ENCODE data around the gene LAMA5.

LAMA5 gene

DNA sequence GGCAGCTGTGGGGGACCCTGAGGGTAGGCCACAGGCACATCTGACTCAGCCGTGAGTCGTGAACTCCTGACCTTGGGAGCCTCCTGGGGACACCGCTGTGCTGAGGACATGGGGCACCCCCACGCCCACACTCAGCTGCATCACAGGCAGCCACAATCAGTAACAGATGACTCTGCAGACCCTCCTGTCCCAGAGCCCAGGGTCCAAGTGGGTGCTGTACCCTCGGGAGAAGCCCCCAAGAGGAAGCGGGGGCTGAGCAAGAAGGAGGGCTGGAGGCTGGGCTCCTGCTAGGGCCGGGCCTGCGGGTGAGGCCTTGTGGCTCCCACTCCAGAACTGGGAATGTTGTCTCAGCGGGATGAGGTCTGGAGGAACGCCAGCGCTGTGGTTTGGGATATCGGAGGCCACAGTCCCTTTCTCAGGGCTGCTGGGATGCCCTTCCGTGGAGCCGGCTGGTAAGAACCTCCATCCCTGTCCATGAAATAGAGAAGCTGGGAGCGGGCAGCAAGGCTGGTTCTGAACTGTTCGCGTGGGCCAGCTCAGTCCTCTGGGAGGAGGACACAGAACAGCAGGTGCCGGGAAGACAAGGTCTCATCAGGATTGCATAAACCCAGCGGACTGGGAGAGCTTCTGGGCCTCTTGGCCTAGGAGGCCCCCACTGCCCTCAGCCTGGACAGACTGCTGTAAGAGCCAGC lies 3.1 kb upstream of the LAMA5 start:
- DNase-seq: no peak

DNA sequence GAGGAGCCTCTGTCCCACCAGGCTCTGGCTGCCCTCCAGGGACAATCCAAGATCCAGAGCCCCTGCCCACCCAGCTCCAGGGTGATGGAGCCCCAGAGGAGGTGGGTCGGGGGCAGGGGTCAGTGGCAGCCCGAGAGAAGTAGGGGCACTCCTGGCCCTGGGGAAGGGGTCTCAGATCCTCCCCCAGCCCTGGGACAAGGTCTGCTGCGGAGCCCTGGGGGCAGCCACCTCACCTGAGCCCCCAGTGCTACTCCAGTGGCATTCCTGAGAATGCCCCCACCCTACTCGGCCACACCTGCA lies 2.7 kb upstream of the LAMA5 start:
- no peak for DNase-seq

DNA sequence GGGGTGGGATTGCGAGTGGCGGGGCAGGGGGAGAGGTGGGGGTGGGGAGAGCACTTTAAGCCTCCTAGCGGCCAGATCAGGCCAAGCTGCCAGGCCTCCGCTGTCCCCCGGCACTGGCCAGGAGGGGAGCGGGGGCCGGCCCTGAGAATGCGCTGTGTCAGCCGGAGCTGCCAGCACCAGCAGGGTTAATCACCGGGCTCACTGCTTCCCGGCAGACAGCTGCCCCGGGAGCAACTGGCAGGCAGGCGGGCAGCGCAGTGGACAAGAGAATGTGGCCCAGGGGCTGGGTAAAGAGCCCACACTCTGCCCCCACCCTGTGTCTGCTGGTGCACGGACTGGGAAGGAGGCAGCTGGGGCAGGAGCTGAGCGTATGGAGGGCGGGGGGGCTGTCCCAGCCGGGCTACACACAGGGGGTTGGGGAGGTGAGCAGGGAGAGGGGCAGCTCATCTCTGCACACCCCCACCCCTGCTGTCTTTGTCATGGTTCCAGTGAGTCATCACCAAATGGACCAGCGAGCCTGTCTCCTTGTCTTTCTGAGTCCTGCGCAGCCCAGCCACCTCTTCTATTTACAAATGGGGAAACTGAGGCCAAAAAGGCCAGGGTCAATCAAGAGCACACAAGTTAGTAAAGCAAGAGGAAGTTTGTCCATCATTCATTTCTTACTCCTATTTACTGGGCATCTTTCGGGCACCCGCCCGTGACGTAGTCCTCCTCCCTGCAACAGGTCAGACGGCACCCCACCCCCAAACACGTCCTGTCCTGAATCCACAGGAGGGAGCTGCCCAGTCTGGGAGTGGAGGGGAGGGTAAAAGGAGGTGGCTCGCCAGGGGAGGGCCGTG lies 2.1 kb upstream of the LAMA5 start:
- DNase-seq: no peak

DNA sequence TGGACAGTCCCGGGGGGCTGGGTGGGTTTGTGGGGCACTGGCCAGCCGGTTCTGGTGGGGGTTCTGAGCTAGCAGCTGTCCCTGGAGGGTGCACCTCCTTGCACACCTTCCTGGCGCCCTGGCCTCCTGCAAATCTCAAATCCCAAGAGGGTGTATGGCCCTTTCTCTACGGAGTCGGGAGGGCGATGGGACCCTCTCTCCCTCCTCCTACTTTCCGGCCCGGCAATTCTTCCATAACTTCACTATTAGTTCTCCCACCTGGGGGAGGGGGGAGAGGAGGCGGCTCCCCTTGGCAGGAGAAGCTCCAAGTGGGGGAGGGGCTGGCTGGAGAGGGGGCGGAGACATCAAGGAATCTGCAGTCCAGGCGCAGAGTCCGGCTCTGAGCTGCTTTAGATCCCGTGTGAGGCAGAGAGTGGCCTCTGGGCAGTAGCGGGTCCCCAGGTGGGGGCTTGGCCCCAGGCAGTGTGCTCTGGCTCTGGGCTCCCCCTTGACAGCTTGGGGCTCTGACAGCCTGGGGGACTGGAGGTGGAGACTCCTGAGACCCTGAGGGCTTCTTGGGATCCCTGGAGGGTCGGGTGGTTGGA lies 1.4 kb upstream of the LAMA5 start:
- no peak for DNase-seq

DNA sequence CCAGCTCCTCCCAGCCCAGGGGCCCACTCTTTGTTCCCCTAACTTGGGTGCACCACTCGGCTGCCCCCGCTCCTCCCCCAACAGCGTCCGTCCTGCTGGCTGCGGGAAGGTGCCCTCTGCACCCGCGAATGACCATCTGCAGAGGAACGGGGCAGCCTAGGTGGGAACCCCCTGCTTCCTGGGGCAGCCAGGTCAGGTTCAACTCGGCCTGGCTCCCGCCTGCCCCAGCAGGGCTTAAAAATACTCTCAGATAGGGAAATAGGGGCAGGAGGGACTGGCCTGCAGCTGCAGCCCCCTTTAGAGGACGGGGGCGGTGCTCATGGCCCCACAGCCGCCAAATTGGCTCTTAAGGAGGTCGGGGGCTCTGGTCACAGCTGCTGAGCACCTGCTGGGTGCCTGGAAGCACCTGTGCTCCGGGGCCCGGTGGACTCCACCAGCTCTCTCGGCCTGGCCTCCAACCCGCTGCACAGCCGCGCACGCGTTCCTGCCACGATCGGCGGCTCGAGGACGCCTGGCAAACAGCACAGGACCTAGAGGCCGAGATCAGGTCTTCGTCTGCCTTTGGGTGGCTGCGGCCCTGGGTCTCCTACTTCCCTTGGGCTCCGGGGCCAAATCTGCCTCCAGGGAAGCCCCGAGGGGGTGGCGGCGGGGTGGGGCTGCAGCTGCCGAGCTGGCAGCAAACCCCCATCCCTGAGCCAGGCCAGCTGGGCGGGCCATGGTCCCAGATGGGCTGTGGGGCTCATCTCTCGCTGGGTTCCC lies 700 bp upstream of the LAMA5 start:
- DNase-seq: no peak

DNA sequence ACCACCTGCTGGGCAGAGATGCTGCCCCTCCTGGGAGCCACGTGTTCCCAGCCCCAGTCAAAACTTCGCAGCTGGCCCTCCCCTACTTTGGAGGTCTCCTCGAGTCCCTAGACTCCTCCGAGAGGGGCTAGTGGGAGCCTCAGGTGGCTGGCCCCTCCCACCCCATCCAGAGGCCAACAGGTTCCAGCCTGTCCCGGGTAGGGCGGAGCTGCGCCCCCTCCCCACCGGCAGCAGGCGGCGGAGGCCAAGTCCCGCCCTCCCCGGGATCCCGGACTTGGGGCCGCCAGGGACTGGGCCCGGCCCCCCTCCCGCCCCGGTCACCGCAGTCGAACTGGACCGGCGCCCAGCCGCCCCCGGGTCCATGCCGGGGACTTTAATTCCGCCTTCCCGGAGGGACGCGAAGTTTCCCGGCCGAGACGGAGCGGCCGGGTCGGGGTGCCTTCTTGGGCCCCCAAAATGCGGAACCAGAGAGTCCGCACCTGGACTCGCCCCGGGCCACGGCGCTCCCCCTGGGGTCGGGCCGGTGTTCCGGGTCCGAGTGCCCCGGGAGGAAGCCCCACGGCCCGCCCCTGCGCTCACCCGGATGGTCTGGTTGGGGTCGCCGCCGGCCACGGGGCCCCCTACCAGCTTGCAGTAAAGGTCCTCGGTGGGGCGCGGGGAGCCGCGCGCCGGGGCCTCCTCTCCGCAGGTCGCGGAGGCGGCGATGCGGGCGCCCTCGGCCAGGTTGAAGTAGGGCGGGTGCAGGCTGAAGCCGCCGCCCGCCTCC lies 559 bp downstream of the LAMA5 start:
- no peak for DNase-seq

DNA sequence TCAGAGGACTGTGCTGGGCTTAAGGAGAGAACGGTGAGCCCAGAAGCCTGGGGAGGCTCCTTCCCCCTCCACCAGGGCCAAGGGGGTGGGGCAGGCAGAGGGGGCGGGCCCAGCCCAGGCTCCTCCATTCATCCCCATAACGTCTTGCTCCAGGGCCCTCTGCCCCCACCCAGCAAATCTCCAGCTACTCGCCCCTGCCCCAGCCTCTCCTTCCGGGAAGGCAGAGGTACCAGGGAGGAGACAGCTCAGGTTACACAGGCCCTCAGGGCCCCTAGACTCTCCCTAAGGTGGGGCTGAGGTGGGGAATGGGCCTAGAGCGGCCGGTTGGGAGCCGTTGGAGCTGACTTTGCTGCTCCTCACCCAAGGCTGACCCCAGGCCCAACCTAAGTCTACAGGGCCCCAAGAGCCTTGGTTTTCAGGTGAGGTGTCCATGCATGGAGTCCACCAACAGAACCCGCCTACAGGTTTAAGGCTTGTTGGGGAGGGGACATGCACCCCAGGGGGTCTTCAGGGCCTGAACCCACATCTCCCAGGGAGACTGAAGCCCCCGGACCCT lies 1.2 kb downstream of the LAMA5 start:
- DNase-seq: no peak

DNA sequence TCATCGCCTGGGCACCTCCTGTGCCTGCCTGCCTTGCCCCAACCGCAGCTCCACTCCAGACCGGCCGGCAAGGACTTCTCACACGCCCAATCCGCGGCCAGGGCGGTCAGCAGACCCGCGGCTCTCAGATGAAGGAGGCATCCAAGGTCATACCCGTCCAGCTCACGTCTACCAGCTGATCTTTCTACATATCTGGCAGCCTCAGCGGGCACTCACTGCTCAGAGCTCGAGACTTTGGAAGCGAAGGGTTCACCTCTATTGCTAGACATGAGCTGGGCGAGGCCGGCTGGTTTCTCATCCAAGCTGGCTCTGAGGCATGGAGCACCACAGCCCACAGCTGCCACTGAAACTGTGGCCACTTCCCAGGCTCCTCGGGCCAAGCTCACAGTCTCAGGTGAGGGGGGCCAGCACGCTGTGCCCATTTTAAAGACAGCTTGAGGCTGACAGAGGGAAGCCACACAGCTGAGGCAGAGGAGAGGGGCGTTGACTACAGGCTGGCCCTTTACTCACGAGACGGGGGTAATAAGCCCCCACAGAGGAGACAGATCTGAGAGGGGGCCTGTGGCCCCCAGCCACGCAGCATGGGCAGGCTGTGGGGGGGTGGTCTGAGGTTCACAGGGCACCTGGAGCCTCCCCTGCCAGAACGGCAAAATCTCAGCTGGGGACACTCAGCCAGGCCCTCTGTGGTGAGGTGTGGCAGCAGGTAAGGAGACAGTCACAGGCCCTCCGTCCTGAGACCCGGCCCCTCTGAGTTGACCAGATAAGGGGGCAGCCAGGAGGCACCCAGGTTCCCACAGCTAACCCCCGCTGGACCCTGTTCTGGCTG lies 2.0 kb downstream of the LAMA5 start:
- no peak for DNase-seq

DNA sequence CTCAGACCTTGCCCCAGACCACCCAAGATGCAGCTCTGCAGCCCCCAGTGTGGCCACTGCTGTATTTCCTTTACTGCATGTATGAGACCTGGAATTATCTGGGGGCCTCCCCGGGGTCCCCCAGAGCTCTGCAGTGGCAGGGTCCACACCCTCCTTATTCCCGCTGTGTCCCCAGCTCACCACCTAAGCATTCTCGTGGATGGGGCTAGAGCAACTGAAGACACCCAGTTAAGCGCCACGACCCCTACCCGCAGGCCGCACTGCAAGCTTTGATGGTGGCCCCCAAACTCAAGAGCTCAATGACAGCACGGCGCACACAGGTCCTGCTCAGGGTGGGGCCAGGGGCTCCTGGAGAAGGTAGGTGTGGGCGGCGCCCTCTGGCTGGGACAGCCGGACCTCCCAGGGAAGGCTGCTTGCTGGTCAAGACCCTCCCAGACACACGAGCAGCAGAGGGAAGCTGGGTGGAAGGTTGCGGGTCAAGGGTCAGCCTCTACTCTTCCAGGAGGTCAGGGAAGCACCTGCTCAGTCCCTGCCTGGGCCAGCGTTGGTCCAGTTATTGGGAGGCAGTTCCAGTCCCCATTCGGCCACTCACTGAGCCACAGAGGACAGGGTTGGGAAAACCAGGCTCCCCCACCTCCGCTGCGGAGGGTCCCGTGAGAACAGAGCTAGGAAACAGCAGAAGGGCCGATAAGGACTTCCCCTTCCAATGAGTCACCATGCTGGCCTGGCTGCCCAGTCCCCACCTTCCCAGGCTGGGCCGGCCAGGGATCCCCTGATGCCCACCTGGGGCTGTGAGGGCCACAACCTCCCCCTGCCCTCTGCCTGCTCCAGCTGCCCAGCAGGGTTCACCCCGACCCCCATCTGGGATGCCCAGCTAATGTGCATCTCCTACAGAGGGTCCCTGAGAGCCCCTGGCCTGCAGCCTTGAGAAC lies 2.9 kb downstream of the LAMA5 start:
- DNase-seq: no peak

DNA sequence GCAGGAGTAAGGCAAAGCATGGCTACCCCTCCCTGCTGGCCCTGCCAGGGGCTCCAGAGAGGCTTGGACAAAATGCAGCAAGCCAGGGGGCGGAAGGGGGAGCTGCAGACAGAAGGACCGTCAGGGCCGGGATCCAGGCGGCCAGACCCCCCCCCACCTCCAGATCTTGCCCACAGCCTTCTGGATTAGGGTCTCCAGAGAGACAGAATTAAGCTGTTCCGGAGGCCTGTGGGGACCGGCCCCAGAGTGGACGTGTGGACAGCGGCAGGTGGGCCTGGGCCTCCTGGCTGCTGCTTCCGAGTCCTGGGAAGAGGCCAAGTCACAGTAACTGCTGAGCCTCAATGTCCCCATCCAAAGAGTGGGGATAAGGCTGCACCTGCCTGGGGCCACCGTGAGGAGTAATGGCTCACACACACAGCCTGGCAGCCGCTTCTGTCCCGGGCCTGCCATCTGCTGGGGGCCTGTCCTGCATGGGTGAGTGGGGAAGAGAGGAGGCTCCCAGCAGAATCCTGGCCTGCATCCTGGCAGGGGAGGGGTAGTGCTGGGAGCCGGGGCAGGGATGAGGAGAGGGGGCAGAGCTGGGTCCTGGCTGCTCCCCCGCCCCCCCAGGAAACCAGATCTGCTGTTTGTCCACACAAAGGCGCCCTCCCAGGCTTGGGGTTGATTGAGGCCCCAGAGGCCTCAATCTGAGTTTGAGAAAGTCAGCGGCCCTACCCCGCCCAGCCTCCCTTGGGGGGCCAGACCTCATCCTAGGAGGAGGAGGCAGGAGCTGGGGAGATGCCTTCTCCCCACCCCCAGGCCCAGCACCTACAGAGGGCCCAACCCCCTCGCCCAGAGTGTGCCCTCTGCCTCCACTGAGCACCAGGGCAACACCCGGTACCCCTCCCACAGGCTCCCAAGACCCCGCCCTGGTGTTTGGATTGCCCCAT lies 3.9 kb downstream of the LAMA5 start:
- DNase-seq: no peak

DNA sequence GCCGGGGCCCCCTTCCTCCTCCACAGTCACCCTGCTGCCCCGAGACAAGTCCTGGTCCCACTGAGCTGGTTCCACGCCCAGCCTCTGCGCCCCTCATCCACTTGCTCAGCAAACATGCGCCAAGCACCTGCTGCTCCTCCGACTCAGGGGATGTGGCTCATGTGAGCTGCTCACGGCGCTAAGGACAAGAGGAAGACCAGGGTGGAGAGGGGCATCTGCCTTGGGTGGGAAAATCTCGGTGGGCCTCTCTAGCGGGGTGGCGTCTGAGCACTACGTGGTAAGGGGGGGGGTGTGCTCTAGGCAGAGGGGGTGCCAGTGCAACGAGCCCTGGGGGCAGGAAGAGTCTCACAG lies 4.5 kb downstream of the LAMA5 start:
- DNase-seq: no peak

DNA sequence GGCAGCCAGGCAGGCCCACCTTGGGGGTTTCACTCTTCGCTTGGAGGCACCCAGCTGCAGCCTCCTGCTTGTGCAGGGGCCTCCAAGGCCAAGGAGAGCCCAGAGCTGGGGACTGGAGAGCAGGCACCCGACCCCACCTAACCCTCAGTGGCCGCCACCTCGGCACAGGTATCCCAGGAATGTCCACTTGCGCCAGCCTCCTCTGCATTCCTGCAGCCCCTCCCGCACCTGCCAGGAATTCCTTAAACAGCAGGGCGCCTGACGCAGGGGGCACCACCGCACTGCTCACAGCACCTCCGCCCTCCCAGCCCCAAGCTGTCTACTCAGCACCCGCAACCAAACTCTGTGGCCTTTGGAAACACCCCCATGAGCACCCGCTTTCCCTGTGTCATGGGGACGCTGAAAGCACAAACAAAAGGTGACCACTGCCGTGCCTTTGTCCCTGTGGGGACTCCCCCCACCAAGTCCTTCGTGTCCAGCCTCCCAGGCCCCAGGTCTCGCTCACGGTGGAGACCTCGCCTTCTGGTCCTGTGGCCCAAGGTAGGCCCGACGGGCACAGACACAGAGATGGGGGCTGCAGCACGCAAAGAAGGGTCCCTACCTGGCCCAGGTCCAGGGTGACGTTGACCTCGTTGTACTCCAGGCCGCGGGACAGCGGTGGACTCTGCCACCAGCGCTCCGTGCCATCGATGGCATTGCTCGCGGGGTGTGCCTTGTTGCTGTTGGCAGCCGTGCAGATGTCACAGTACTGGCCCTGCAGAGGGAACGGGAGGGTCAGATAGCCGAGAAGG lies 5.1 kb downstream of the LAMA5 start:
- no peak for DNase-seq

DNA sequence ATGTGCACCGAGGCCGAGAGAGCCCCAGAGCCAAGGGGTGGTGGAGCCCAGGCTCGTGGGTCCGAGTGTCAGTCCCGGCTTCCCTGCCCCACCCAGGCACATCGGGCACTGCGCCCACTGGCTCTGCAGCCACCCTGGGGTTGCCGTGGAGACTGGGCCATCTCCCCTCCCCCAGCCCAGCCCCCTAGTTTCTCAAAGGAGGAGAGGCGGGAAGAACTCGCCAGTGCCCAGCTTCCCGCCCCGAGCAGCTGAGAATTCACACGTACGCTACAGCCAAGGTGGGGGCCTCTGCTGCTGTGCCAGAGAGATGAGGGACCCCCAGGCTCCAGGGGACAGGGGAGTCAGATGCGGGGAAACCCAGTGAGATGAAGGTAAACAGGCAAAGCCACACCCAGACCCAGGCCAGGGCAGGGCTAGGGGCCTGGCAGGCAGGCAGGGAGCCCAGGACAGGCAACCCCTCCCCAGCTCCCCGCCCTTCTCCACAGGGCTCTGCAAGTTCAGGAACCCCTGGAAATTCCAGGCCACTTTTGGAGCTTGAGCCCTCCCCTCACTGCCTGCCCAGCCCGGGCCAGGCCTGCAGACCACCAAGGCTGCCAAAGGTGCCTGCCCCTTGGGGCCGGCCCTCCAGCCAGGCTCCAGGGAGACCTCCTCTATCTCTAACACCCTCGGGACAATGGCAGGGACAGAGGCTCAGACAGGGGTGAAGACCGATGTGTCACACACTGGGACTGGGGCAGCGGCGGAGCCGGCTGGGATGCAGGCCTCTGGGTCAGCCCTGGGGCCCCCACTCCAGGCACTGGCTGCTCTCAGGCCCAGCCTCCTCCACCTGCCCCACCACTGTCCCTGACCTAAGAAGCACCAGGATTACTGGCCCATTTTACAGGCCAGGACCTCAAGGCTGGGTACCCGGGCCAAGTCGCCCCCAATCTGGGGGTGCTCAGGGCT lies 6.0 kb downstream of the LAMA5 start:
- DNase-seq: no peak

DNA sequence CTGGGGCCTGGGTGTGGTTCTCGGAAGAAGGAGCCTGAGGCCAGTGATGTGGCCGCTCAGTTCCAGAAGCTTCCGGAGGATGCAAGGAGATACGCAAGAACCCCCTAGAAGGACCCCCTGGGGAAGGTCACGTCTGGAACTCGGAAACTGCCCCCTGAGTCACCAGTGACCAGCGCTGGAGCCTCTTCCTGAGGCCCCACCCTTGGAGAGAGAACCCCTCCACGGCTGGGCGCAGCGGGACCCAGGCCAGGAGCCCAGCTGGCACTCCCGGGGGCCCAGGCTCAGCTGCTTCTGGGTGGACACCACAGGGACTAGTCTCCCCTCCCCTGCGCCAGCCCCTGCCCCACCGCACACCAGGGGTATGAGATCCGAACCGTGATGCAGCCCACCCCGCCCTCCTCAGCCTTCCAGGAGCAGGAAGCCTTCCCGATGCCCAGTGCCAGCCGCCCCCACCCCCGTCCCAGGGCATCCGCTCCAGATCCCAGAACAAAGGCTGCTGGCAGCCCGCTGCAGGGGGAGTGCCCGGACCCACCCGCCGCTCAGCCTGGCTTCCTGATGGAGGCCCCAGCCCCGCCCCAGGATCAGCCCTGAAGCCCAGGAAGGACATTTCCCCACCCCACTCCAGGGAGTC lies 7.5 kb downstream of the LAMA5 start:
- no peak for DNase-seq

DNA sequence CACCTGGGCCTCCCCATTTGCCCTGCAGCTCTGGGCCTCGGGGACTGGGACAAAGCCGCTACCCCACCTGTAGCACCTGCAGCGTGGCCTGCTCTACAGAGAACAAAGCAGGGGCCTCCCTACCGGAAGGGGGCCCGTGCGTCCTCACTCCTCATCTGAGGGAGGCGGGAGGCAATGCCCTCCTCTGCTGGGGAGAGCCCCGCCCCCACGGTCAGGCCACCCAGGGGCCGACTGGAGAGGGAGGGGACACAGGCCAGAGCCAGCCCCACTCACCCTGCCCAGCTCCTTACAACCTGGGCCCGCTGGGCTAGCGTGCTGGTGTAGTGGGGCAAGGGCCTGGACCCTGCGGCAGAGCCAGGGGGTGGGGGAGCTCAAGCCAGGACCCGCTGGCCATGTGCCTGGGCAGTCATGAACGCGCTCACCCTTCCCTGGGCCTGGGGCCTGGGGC lies 8.0 kb downstream of the LAMA5 start:
- DNase-seq: no peak

DNA sequence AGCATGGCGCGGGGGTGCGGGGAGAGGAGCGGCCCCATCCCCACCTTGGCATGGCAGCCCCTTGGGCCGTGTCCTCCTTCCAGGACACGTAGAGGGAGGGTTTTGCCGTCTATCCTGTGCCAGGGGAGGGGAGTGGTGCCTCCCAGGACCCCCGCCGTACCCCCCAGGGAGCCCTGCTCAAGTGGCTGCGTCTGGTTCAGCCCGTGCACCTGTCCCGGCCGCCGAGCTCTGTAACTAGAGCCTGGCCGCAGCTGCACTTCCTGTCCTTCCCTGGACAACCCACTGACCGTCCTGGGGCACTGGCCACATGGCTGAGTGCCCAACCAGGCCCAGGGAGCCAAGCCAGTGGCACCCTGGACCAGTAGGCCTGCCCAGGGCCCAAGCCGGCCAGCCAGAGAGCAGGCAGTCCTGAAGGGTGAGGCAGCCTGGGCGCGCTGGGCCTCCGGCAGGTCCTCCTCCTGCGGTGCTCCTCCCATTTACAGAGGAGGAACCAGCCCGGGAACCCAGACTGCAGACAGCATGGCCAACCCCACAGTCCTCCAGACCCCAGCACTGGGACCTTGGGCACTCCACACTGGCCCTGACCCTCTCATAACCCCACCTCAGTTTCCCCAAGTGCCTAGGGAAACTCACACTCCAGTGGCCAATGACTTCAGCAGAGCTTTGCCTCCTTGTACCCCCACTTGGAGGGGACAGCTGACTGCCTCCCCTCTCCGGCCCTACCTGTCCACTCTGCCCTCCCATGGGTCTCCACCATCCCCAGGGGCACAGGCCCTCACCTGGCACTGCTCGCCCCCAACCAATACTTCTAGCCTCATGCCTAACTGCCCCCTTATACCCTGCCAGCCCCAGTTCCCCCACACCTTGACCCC lies 8.7 kb downstream of the LAMA5 start:
- no peak for DNase-seq

All from SIG-M5 (cell line).